NCI-H187 treated with DMSO at 0.1 percent for 48 hours (cell line): ENCODE measurements around the gene MCF2L.
"Not testable (repeated sequence)": the region's sequence is repeated elsewhere in the genome, so short reads cannot be mapped to it uniquely, and the experiment has no call there.

Source experiments
- DNase-seq: peaks from one replicate; lab custom pipeline; 2025; lab: John Stamatoyannopoulos, UW

Gene MCF2L

GRCh38 chr13:113096052-113096744 lies 127.2 kb downstream of the MCF2L start:
- DNase-seq, result no peak

GRCh38 chr13:113096745-113097305 lies 127.8 kb downstream of the MCF2L start:
- DNase-seq, result no peak

GRCh38 chr13:113097651-113098050 lies 128.6 kb downstream of the MCF2L start:
- no peak for DNase-seq

- no peak for DNase-seq
Measured at GRCh38 chr13:113098162-113098732, 129.2 kb downstream of the MCF2L start.

- no peak for DNase-seq
Measured at GRCh38 chr13:113099142-113099541, 130.1 kb downstream of the MCF2L start.

GRCh38 chr13:113102302-113102701 lies 133.3 kb downstream of the MCF2L start:
- DNase-seq, result not testable (repeated sequence)

GRCh38 chr13:113102727-113103126 lies 133.7 kb downstream of the MCF2L start:
- no peak for DNase-seq

- DNase-seq, result no peak
Measured at GRCh38 chr13:113103646-113104045, 134.6 kb downstream of the MCF2L start.

- no peak for DNase-seq
Measured at GRCh38 chr13:113105032-113105920, 136.3 kb downstream of the MCF2L start, which contains the start of gene F7. TSS of gene F7 (plus strand) at chr13:113105791. CDS start at chr13:113105842, 51 bp downstream.

- DNase-seq, result no peak
Measured at GRCh38 chr13:113105921-113106452, 137.0 kb downstream of the MCF2L start.

GRCh38 chr13:113106711-113107351 lies 137.8 kb downstream of the MCF2L start:
- DNase-seq, result no peak

- not testable (repeated sequence) for DNase-seq
Measured at GRCh38 chr13:113108521-113108920, 139.5 kb downstream of the MCF2L start.

GRCh38 chr13:113109151-113110047 lies 140.4 kb downstream of the MCF2L start:
- DNase-seq, result no peak

- no peak for DNase-seq
Measured at GRCh38 chr13:113110048-113110851, 141.2 kb downstream of the MCF2L start.

GRCh38 chr13:113110852-113111315 lies 141.9 kb downstream of the MCF2L start:
- DNase-seq, result no peak

GRCh38 chr13:113111821-113112220 lies 142.8 kb downstream of the MCF2L start:
- not testable (repeated sequence) for DNase-seq

GRCh38 chr13:113112475-113112874 lies 143.5 kb downstream of the MCF2L start:
- DNase-seq, result not testable (repeated sequence)

GRCh38 chr13:113112893-113113845 lies 144.2 kb downstream of the MCF2L start:
- DNase-seq, result no peak
